ENCODE data around the gene RFX8.

GRCh38 chr2:101371636-101372035, 103.3 kb downstream of the RFX8 start:
- no peak for TF ChIP-seq CTCF (IDR thresholded peaks at IDR 0.05)
- TF ChIP-seq POLR2A (IDR thresholded peaks at IDR 0.05) = no peak
- no peak for TF ChIP-seq POLR2AphosphoS5 (IDR thresholded peaks at IDR 0.05)
